Activated naive CD8-positive, alpha-beta T cell treated with anti-CD3 and anti-CD28 coated beads, Interleukin-2, amount 50 U/mL, for 24 hours (primary cell): ENCODE measurements around the gene CHL1.

Source experiments
- ATAC-seq: fragments of 150-1000 bp; cut with Tn5 transposase; one replicate; pipeline ENCODE4 v1.10.0; 2021
- DNase-seq: peaks from one replicate; pipeline ENCODE4 v3.0.0; 2021
- H3K27ac Mint-ChIP-seq: one replicate; pipeline ENCODE4 v1.8.0; 2021; ENCODE audit warnings: mild to moderate bottlenecking, mixed read lengths
- H3K27me3 Mint-ChIP-seq: one replicate; pipeline ENCODE4 v1.8.0; 2021; ENCODE audit warnings: mixed read lengths
- H3K36me3 Mint-ChIP-seq: one replicate; pipeline ENCODE4 v1.8.0; 2021; ENCODE audit warnings: low read depth, mixed read lengths
- H3K4me1 Mint-ChIP-seq: one replicate; pipeline ENCODE4 v1.8.0; 2021; ENCODE audit warnings: mixed read lengths
- H3K4me3 Mint-ChIP-seq: one replicate; pipeline ENCODE4 v1.8.0; 2021; ENCODE audit warnings: mild to moderate bottlenecking, moderate library complexity, mixed read lengths
- H3K9me3 Mint-ChIP-seq: one replicate; pipeline ENCODE4 v1.8.0; 2021; ENCODE audit warnings: mixed read lengths

Gene CHL1

GRCh38 chr3:279325-279724 lies 82.8 kb downstream of the CHL1 start:
- Mint-ChIP-seq H3K4me1 (peaks cover 8% of the 10 kb centered on the region), H3K27me3 (no peaks in the 10 kb centered on the region), H3K36me3 (no peaks in the 10 kb centered on the region), H3K4me3 (no peak overlapping the region), H3K9me3 (no peaks in the 10 kb centered on the region), H3K27ac (no peak overlapping the region)
- ATAC-seq: no peak
- no peak for DNase-seq

- DNase-seq: no peak
- Mint-ChIP-seq H3K27me3 (no peaks in the 10 kb centered on the region), H3K27ac (no peak overlapping the region), H3K9me3 (no peaks in the 10 kb centered on the region), H3K4me3 (no peak overlapping the region), H3K36me3 (no peaks in the 10 kb centered on the region), H3K4me1 (peaks cover 8% of the 10 kb centered on the region)
- no peak for ATAC-seq
Measured at GRCh38 chr3:280681-281080, 84.1 kb downstream of the CHL1 start.

DNA sequence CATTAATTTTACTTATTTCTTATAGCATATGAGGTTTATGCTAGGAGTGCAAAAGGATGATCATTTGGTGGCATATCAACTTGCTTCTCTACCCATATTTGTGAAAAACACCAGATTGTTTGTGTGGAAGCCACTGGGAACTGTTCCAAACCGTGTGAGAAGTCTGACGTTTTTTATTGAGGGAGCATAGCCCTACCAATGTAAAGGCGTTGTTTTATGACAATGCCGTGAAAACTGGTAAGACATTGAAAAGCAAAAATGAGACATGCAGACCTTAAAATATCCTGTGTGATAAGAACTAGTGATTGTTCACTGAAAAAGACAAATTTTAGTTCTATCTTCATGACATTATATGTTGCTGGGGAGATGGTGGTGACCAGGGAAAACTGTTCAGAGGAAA lies 87.8 kb downstream of the CHL1 start:
- DNase-seq (no peak), ATAC-seq (no peak)
- Mint-ChIP-seq H3K4me3 (no peak overlapping the region), H3K4me1 (peaks cover 2% of the 10 kb centered on the region), H3K27me3 (no peaks in the 10 kb centered on the region), H3K27ac (no peak overlapping the region), H3K9me3 (no peaks in the 10 kb centered on the region), H3K36me3 (no peaks in the 10 kb centered on the region)

DNA sequence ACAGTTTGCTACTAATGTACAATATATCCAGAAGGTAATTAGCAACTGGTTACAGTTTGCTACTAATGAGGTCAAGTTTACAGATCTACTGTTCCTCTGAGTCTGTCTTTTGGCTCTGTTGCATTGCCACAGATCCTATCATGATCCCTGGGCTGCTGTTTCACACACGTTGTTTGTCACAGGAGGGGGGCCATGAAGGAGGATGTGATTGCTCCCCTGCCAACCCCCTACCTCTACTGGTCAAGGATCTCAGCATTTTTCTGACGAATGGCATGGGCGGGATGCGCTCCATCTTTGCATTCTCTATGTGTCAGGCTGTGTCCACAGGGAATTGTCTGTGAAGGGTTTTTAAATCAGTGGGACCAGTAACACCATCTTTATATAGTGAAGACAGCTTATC lies 91.9 kb downstream of the CHL1 start:
- DNase-seq (no peak), ATAC-seq (no peak)
- H3K9me3 Mint-ChIP-seq: peaks cover 3% of the 10 kb centered on the region

DNA sequence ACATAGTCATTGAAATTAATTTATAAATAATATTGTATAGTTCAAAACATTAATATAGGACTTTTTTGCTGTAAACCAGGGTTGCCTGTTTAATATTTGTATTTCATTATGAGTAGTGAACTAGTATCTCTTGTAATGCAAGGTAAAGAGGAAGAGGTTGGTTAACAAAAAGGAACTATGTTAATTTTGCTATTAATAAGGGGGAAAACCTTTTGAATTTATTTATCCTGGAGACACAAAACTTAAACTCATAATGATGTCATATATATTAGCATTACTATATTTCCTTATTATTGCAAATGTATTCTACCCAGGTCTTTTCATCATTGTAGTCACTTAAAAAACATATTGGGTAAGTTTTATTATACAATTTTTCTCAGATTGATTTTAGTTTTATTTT lies 94.5 kb downstream of the CHL1 start:
- H3K9me3 Mint-ChIP-seq: peaks cover 6% of the 10 kb centered on the region
- no peak for DNase-seq
- no peak overlapping the region for H3K27ac Mint-ChIP-seq
- no peaks in the 10 kb centered on the region for H3K4me1 Mint-ChIP-seq
- no peaks in the 10 kb centered on the region for H3K36me3 Mint-ChIP-seq
- no peaks in the 10 kb centered on the region for H3K27me3 Mint-ChIP-seq
- no peak for ATAC-seq
- no peak overlapping the region for H3K4me3 Mint-ChIP-seq

More for the DNA sequence above, 91.9 kb downstream of the CHL1 start:
- Mint-ChIP-seq H3K4me3 (no peak overlapping the region), H3K27ac (no peak overlapping the region), H3K27me3 (no peaks in the 10 kb centered on the region), H3K36me3 (no peaks in the 10 kb centered on the region), H3K4me1 (no peaks in the 10 kb centered on the region)

DNA sequence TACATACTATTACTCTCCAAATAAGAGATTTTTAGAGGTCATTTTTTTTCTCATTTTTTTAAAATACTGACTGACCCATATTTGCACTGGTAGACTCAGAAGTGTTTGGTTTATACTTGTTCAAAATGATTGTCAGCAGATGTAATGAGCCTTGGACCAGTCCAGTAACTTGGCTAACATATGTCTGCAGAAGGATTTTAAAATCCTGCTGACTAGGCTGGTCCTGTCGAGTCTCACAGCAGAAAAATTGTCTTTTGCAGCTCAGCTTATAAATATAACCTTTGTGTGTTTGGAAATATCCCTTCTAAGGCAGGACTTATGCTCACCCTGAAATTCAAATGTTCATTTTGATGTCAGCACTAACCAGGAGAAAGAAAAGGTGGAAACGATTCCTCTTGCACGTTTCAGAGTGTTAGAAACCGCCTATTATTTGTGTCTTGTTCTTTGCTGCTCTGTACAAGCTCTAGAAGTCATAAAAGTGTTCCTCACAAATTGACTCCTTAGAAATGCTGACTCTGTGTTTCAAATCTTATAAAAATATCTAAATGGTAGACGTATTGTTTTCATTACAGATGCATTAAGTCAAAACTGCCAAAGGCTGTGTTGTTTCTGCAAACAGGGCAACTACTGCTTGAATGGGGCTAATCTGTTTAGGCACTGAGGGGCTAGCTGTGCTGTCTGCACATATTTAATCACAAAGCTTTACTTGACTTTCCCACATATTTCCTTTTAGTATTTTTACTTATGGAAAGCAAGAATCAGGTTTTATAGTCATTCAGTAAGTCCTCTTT lies 95.3 kb downstream of the CHL1 start:
- Mint-ChIP-seq H3K4me1 (no peaks in the 10 kb centered on the region), H3K27me3 (no peaks in the 10 kb centered on the region), H3K4me3 (no peak overlapping the region), H3K36me3 (no peaks in the 10 kb centered on the region), H3K27ac (no peak overlapping the region), H3K9me3 (peaks cover 6% of the 10 kb centered on the region)
- no peak for DNase-seq
- ATAC-seq: no peak

DNA sequence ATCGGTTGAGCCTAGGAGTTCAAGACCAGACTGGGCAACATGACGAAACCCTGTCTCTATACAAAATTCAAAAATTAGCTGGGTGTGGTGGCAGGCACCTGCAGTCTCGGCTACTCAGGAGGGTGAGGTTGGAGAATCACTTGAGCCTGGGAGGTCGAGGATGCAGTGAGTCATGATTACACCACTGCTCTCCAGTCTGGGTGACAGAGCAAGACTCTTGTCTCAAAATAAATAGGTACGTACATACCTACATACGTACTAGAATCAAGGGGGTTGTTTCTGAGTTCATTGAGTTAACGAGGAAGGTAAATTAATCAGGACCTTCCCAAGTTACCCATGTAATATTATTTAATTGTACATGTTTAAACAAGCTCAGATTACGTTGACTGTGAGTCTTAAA lies 97.5 kb downstream of the CHL1 start:
- Mint-ChIP-seq H3K4me3 (no peak overlapping the region), H3K27ac (no peak overlapping the region), H3K36me3 (no peaks in the 10 kb centered on the region), H3K27me3 (no peaks in the 10 kb centered on the region), H3K4me1 (no peaks in the 10 kb centered on the region), H3K9me3 (peaks cover 6% of the 10 kb centered on the region)
- no peak for DNase-seq
- ATAC-seq: no peak

GRCh38 chr3:294581-294980 lies 98.0 kb downstream of the CHL1 start:
- no peaks in the 10 kb centered on the region for H3K36me3 Mint-ChIP-seq
- no peak overlapping the region for H3K4me3 Mint-ChIP-seq
- ATAC-seq (no peak), DNase-seq (no peak)
- H3K27ac Mint-ChIP-seq: no peak overlapping the region
- H3K4me1 Mint-ChIP-seq: no peaks in the 10 kb centered on the region
- H3K9me3 Mint-ChIP-seq: peaks cover 6% of the 10 kb centered on the region
- no peaks in the 10 kb centered on the region for H3K27me3 Mint-ChIP-seq

DNA sequence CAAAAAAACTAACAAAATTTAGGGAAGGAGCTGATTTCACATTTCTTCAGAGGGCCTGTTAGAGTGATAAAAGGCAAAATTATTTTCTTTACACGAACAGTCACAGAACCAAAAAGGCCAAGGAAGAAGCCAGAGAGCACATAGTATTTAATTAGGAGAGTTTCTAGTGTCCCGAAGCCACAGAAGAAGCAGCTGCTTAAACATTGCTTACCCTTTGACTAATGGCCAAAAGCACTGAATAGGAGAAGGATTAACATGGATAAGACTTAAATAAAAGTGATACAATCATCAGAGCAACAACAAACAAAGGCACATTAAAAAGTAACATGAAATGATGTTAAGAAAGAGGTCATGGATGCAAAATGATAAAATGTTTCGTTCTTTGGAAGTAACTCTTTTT lies 98.6 kb downstream of the CHL1 start:
- H3K27ac Mint-ChIP-seq: no peak overlapping the region
- no peak overlapping the region for H3K4me3 Mint-ChIP-seq
- peaks cover 6% of the 10 kb centered on the region for H3K9me3 Mint-ChIP-seq
- ATAC-seq (no peak), DNase-seq (no peak)
- no peaks in the 10 kb centered on the region for H3K36me3 Mint-ChIP-seq
- H3K4me1 Mint-ChIP-seq: no peaks in the 10 kb centered on the region
- no peaks in the 10 kb centered on the region for H3K27me3 Mint-ChIP-seq

DNA sequence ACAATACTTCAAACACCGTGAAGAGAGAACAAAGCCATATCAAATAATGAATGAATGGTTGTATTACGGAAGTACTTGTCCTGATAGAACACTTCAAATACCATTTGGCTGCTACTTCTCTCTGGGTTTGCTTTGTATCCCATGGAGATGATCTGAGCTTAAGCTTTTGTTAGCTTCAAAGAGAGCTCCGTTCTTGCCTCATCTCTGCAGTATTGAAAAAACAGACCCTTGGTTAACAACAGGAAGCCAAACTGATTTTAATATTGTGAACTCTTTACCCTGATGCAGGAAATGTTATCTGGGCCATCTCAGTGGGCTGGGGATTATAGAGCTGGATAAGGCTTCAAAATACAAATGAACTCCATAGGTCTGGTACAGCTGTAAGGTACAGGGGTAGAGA lies 101.0 kb downstream of the CHL1 start:
- no peak overlapping the region for H3K4me3 Mint-ChIP-seq
- H3K27me3 Mint-ChIP-seq: no peaks in the 10 kb centered on the region
- peaks cover 4% of the 10 kb centered on the region for H3K9me3 Mint-ChIP-seq
- no peak for DNase-seq
- no peaks in the 10 kb centered on the region for H3K36me3 Mint-ChIP-seq
- H3K4me1 Mint-ChIP-seq: no peaks in the 10 kb centered on the region
- ATAC-seq: no peak
- H3K27ac Mint-ChIP-seq: no peak overlapping the region

DNA sequence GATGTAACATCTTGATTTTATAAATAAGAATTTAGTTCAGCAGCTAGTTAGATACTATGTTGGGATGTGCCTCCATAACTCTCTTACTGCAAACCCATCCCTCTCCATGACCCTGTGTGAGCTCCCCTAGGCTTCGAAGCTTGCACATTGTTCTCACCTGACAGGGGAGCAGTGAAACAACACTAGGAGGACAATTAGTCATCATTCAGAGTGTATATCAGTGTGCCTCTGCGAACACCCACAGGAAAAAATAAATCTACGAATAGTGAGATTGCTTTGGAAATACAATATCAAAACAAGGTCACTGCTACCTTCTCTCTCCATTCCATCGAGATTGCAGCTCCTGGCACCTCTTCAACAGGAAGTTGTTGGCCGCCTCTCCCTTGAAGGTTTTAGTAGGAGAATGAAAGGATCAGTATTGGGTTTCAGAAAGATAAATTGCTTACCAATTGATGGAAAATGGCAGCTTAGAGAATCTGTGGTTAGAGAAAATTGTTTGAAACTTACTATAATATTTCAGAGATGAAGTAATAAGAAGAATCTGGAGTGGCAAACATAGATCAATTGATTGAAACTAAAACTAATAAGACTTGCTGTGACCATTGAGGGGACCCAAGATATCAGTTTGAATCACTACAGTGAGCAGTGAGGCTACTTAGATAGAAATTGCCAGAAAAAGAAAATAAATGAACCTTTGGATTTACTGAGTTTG lies 103.2 kb downstream of the CHL1 start:
- H3K36me3 Mint-ChIP-seq: no peaks in the 10 kb centered on the region
- no peaks in the 10 kb centered on the region for H3K4me1 Mint-ChIP-seq
- H3K9me3 Mint-ChIP-seq: no peaks in the 10 kb centered on the region
- H3K27me3 Mint-ChIP-seq: no peaks in the 10 kb centered on the region
- H3K27ac Mint-ChIP-seq: no peak overlapping the region
- no peak for ATAC-seq
- H3K4me3 Mint-ChIP-seq: no peak overlapping the region
- no peak for DNase-seq

DNA sequence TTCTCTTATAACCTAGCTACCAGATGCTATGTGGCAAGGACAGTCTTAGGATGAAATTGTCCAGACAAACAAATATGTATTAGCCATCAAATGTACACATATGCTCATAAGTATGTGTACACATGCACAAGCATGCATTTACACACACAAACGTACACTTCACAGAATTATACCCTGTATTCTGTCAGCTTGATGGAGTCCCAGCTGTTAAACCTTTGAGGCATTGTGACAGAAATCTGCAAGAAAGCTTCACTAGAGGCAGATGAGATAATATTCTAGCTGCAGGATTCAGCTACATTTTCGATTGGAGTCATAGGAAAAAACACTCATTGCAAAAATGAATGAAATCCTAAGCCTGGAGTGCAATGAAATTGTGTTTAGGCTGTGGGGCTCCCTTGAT lies 110.6 kb downstream of the CHL1 start:
- no peaks in the 10 kb centered on the region for H3K36me3 Mint-ChIP-seq
- H3K9me3 Mint-ChIP-seq: peaks cover 4% of the 10 kb centered on the region
- H3K27ac Mint-ChIP-seq: no peak overlapping the region
- H3K4me1 Mint-ChIP-seq: peaks cover 2% of the 10 kb centered on the region
- DNase-seq: no peak
- ATAC-seq: no peak
- H3K27me3 Mint-ChIP-seq: peaks cover 7% of the 10 kb centered on the region
- no peak overlapping the region for H3K4me3 Mint-ChIP-seq

DNA sequence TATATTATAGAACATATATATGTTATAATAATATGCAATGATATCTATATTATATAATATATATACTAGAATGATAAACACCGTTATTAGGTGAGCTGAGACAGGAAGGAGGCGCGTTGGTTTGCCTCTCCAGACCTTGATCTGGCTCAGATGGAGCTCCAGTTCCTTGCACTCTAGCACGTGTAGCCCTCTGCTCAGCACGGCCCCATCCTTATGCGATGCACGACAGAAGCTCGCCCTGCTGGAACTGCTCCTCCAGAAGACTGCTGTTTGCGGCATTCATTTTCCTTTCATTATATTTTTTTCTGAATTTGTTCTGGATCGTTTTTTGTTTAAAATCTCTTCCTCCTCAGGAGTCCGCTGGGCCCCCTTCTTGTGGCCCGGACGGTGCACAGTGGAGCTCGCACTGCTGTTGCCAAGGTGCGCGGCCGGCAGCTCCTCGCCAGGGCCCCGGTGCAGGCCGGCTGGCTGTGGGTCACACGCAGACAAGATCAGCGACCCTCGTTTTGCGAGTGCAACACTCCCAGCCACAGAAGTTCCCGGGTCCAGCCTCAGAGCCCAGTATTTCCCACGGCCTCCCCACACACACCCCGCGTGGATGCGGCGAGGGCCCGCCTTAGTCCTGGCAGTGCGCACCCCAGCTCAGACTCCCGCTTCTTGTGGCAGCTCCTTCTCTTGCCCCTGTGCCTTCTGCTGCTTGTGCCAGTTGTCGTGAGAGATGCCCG lies 112.2 kb downstream of the CHL1 start:
- ATAC-seq: no peak

DNA sequence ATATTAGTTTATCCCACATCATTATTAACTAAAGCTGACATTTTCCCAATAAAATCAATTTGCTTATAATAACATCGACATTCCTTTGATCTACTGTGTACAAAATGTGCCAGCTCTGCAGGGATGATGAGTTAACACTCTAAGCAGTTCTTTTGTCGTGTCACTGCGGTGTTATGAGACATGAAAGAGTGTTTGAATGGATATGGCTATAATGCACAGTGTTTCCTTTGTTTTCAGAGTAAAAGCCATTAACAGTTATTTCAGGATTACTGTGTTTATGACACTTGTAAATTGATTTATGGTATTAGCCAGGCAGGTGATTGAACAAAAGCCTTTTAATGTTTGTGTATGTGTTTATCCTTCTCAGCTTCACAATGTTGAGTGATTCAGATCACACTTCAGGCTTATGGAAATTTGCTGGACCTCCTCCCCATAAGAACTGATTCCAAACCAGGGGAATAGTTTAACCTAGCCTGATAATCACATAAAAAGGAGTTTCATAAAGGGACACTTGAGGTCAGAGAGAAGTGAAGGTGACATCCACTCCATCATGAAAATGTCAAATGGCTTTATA lies 115.7 kb downstream of the CHL1 start:
- H3K9me3 Mint-ChIP-seq: peaks cover 4% of the 10 kb centered on the region
- H3K36me3 Mint-ChIP-seq: no peaks in the 10 kb centered on the region
- ATAC-seq (no peak), DNase-seq (no peak)
- peaks cover 7% of the 10 kb centered on the region for H3K27me3 Mint-ChIP-seq
- H3K4me3 Mint-ChIP-seq: no peak overlapping the region
- H3K27ac Mint-ChIP-seq: no peak overlapping the region
- H3K4me1 Mint-ChIP-seq: peaks cover 2% of the 10 kb centered on the region

More for the DNA sequence above, 112.2 kb downstream of the CHL1 start:
- Mint-ChIP-seq H3K4me3 (no peak overlapping the region), H3K36me3 (no peaks in the 10 kb centered on the region), H3K4me1 (peaks cover 2% of the 10 kb centered on the region), H3K9me3 (peaks cover 4% of the 10 kb centered on the region), H3K27ac (no peak overlapping the region), H3K27me3 (peaks cover 7% of the 10 kb centered on the region)
- no peak for DNase-seq

DNA sequence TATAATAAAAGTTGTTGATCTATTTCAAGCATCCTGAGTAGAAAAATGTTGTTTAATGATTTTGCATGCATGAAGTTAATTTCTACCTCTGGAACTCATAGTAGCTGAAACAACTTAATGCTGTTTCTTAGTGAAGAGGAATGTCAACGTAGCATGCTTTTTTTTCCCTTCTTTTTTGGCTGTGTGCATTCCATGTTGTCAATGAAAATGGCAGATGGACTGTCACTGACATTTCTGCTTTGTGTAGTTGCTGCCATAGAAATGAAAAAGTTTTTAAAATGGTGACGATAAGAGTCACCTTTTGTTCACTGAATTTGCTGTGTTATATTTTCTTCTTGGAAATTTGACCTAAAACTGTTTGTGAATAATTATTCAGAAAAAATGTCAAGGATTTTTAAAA lies 116.3 kb downstream of the CHL1 start:
- DNase-seq (no peak), ATAC-seq (no peak)
- H3K4me1 Mint-ChIP-seq: peaks cover 2% of the 10 kb centered on the region
- no peak overlapping the region for H3K4me3 Mint-ChIP-seq
- H3K9me3 Mint-ChIP-seq: peaks cover 4% of the 10 kb centered on the region
- H3K36me3 Mint-ChIP-seq: no peaks in the 10 kb centered on the region
- H3K27me3 Mint-ChIP-seq: peaks cover 5% of the 10 kb centered on the region
- no peak overlapping the region for H3K27ac Mint-ChIP-seq
